Activated CD8-positive, alpha-beta memory T cell treated with anti-CD3 and anti-CD28 coated beads for 24 hours (primary cell): ENCODE measurements around the gene ABRACL.
"Not testable (repeated sequence)": the region's sequence is repeated elsewhere in the genome, so short reads cannot be mapped to it uniquely, and the experiment has no call there.

Experiments
- DNase-seq: peaks from one replicate; pipeline ENCODE4 v3.0.0-alpha.2; 2020

Gene ABRACL

DNA sequence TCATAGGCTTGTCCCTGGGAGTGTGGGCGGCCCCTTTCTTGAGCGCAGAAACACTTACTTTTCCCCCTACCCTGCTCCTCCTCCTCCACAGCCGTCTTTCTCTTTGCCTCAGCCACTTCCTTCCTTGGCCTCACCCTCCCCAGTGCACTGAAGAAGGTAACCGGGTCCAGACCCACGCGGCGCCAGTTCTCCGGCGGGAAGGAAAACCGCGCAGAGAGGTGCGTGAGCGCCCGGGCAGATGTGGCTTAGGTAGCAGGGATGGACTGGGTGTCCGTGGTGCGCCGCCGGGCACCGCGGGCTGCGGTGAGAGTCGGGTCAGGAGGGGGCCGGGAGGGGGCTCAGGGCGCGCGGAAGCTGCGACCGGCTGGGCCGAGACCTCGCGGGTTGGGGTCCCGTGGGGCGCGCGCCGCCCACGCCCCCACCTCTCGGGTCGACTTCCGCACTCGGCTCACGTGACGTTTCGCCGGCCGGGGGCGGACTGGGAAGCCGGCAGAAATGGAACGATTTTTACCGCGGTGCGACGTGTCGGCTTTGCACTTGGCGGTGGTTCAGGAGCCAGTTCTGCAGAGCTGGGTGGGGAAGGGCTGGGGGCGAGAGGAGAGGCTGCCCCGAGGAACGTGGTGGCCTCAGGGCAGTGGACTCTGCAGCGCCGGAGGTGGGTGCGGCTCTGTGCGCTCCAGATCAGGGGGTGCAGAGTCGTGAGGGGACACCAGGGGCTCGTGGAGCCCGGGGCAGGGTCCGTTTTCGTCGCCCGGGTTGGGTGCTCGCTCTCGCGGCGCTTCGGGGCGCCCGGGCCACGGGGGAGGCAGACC, at the start of gene ABRACL:
Gene ABRACL (plus strand): TSS at position 88 of the 812 bp plus-strand sequence. CDS start 5,416 bp downstream, outside the sequence.
- peak; percentile 90 for DNase-seq

- DNase-seq, result no peak
These were observed 49.2 kb upstream of the ABRACL start for GRCh38 chr6:138979365-138979764.

DNA sequence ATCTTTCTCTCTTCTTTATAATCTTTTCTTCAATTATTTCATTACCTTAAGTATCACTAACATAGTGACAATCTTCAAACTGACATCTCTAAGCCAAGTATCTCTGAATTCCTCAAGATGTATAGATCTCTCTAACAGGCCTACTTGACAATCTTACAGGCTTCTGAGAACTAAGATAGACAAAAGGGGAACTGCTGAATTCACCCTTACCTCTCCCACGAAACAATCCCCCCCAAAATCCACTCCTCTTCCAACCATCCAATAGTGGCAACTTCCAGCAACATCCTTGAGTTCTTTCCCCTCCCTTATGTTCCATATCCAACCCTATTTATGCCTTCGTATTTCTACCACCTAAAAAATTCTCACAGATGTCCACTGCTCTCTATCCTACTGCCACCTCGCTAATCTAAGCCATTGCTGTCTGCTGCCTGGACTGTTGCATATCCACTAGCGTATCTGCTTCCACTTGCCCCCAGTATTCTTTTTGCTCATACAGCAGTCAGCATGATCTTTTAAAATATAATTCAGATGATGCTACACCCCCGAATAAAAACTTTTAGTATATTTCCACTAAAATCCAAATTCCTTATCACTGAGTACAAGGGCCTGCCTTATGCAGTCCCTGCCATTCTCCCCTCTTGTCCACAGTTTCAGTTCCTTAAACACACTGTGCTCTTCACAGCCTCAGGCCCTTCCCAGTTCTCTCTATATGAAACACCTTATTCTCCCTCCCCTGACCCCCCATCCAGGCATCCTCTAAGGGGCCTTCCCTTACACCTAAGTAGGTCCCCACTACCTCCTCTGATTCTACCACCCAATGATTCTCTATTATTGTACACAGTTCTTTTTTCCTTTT, 48.5 kb upstream of the ABRACL start:
- no peak for DNase-seq

DNA sequence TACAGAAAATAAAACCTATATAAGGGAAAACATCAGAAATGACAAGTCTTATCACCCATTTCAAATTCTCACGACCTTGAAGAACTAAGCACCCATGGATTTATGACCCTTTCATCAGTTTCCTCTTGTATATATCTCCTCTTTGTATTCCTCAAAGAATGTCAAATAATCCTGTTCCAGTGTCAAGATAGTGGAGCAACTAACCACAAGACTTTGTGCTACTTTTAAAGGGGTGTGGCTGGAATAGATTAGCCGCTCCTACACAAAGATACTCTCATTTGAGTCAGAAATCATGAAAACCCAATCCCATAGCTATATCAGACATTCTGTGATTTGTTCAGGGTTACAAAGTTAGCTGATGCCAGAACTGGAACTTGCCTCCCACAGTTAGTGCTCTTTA, 47.1 kb upstream of the ABRACL start:
- no peak for DNase-seq

- DNase-seq, result no peak
These were observed 42.0 kb upstream of the ABRACL start for GRCh38 chr6:138986578-138986977.

DNA sequence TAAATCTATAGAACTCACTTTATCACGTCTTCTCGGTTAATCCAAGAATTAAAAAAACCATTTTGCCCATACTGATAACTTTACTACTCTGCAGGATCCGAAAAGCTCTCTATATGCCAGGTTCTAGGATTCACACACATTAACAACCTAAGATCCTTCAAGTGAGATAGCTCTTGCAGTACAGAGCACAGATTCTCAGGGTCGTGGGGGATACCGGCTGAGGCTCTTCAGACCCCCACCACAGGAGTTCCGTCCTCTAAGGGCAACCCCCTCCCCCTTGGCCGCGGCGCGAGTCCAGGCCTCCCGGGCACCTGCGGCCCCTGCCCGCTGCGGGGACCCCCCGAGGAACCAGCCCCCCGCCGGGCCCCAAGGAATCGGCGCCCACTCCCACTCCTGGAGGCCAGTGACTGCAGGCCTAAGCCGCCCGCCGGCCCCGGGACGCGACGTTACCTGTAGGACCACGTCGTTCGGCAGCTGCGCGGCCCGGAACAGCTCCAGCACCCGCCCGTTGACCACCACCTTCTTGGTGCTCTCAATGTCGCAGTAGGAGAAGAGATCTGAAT, 41.4 kb upstream of the ABRACL start:
- no peak for DNase-seq

- peak; percentile 98 for DNase-seq
These were observed 40.7 kb upstream of the ABRACL start, which contains the start of gene REPS1 for GRCh38 chr6:138987643-138988468. REPS1 (minus strand) TSS chr6:138988253; CDS start chr6:138987682, 571 bp downstream.

GRCh38 chr6:138988469-138988834, 40.1 kb upstream of the ABRACL start:
- no peak for DNase-seq

GRCh38 chr6:138989098-138989983, 39.2 kb upstream of the ABRACL start:
- no peak for DNase-seq

DNA sequence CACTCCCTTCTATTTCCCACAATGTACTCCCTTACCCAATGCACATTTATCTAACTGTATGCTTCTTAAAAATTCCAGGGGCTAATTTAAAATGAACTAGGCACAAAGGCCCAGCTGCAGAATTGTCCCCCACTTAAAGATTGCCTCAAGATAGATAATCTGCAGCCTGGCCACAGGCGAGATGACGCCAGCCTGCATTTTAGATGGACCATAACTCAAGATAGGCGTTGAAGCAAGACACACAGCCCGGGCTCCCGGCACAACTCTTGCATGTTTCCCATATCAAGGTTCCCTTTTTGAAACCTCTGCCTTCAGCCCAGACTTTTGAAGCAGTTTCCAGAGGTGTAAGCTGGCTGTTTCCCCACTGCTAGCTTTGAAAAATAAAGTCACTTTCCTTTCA, 37.3 kb upstream of the ABRACL start:
- DNase-seq, result no peak

GRCh38 chr6:138992965-138993364, 35.6 kb upstream of the ABRACL start:
- not testable (repeated sequence) for DNase-seq

DNA sequence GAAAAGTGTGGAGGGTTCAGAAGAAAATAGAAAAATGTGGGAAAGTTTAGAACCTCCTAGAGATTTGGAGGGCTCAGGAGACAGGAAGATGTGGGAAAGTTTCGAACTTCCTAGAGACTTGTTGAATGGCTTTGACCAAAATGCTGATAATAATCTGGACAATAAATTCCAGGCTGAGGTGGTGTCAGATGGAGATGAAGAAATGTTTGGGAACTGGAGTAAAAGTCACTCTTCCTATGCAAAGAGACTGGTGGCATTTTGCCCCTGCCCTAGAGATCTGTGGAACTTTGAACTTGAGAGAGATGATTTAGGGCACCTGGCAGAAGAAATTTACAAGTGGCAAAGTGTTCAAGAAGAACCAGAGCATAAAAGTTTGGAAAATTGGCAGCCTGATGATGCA, 35.1 kb upstream of the ABRACL start:
- not testable (repeated sequence) for DNase-seq

GRCh38 chr6:138996524-138996923, 32.0 kb upstream of the ABRACL start:
- DNase-seq, result no peak

DNA sequence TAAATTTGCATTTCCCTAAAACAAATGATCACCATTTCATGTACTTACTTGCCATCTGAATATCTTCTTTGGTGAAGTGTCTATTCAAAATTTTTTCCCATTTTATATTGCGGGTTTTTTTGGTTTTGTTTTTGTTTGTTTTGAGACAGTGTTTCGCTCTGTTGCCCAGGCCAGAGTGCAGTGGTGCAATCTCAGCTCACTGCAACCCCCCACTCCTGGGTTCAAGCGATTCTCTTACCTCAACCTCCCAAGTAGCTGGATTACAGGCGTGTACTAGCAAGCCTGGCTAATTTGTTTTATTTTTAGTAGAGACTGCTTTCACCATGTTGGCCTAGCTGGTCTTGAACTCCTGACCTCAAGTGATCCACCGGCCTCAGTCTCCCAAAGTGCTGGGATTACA, 31.4 kb upstream of the ABRACL start:
- no peak for DNase-seq

DNA sequence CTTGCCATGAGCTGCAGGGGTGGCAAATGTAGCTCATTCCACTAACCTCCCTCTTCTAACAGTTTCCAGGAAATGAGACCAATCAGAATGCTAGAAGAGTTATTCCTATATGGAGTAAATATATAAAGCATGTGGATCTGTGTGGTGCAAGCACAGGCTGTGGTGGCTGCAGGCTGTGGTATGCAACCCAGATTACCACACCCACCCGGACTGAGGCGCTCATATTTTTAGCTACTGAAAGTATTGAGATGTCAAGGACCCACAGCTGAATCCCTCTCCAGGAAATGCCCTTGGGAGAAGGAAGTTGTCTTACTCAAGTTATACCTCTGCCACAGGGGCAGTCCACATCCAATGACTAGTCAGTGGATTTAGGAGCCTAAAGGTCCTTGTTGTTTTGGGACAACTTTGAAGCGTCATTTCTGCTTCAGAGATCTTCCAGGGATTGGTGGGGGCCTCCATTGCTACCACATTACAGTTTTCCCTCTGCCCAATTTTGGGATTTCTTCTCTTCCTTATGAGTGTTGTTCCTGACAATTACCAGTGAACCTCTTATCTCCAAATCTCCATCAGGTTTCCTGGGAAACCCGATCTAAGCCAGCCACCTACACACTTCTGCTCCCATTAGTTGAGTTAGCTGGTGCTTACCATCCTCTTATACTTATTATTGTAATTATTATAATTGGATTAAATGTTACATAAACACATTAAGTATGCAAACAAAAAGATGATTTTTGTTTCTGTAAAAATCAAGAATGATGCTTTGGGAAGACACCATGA, 28.4 kb upstream of the ABRACL start:
- DNase-seq, result no peak

GRCh38 chr6:139003751-139004150, 24.8 kb upstream of the ABRACL start:
- no peak for DNase-seq

GRCh38 chr6:139006477-139006876, 22.1 kb upstream of the ABRACL start:
- no peak for DNase-seq

DNA sequence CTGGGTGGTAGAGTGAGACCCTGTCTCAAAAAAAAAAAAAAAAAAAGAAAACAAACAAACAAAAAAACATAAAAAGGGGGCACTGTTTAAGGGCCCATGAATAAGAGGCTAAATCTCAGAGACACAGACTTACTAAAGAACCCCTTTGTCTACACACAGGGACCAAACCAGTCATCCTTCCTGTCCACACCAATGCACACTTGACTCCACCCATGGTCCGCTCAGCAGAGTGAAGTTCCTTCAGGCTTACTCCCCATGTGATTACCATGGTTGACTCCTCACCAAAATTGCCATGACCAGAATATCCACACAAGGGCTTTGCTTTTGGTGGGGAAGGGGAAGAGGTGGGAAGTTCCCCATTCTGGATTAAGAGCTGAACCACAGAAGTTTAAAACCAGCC, 21.1 kb upstream of the ABRACL start:
- no peak for DNase-seq

DNA sequence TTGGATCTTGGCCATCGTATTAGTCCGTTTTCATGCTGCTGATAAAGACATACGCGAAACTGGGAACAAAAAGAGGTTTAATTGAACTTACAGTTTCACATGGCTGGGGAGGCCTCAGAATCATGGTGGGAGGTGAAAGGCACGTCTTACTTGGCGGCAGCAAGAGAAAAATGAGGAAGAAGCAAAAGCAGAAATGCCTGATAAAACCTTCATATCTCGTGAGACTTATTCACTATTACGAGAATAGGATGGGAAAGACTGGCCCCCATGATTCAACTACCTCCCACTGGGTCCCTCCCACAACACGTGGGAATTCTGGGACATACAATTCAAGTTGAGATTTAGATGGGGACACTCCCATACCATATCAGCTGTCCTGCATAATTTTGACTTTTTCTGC, 20.4 kb upstream of the ABRACL start:
- DNase-seq, result no peak

DNA sequence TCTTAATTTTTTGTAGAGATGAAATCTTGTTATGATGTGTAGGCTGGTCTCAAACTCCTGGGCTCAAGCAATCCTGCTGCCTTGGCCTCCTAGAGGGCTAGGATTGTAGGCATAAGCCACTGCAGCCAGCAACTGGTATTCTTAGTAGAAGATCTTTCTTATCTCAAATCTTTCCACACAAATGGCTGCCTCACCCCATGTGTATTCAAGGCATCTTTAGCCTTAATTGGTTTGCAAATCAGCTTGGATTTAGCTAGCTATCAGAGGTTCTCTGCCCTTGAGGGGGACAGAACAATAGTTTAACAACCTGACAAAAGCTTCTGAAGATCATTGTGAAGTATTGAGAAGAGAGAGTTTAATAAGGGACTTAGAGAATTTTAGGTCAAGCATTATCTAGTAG, 17.9 kb upstream of the ABRACL start:
- no peak for DNase-seq

DNA sequence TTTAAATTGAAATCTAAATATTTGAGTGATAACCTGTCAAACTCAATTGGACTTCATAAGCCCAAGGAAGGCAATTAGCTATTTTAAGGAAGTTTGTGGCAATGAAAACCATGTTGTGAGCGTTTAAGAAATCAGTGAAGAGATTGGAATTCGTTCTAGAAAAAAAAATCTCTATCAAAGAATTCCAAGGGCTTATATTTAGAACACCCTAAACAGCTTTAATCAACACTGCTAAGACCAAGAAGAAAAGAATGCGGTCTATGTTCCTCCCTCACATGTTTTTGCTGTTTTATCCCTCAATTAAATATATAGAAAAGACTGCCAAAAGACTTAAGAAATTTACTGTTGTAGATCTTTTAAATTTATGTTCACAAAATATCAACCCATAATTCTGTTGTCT, 16.6 kb upstream of the ABRACL start:
- no peak for DNase-seq
